ENCODE measurements around the gene LMOD2. TPM values are rescaled to one million over a fixed set of nuclear protein-coding genes. Genes with fewer than 3 reads are reported as not detected.
"Not testable (repeated sequence)": the region's sequence is repeated elsewhere in the genome, so short reads cannot be mapped to it uniquely, and the experiment has no call there.

Gene LMOD2
- total RNA-seq (2014; rRNA removed; shearing (Covaris generic)): not detected in 2 replicates

DNA sequence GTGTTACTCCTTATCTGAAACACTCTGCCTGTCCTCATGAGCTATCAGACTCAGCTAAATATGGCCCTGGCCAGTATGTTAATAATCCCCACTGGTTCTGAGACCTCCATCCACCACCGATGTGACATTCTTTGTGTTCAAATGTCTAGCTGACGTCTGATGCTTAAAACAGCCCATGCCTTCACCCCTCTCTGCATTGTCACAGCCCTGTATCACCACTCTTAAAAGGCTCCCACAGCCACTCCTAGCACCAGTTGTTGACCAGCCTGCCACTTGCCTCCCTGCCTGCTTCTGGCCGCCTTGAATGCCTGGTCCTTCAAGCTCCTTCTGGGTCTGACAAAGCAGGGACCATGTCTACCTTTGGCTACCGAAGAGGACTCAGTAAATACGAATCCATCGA, at the start of gene LMOD2:
Gene LMOD2, plus strand, starts transcription at position 253 of the 400 bp plus-strand sequence. Its CDS starts 98 bp downstream, at position 351.
- no peak for DNase-seq (ENCODE audit: low spot score)

DNA sequence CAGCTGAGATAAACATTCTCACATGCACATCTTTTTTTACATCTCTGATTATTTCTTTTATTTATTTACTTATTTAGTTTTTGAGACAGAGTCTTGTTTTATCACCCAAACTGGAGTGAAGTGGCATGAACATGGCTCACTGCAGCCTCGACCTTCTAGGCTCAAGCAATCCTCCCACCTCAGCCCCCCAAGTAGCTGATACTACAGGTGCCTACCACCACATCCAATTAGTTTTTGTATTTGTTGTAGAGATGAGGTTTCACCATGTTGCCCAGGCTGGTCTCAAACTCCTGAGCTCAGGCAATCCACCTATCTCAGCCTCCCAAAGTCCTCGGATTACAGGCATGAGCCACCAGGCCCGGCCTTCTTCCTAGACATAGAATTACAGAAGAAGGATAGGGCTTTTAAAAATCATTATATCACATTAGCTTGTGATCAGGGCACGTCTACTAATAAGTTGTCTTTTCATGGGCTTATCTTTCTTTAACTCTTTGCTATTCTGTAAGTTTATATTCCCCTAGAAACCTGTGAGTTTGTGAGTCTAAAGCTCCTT, 48.2 kb upstream of the LMOD2 start:
- DNase-seq (ENCODE audit: low spot score): no peak

GRCh38 chr7:123608991-123609882, 46.4 kb upstream of the LMOD2 start:
- no peak for DNase-seq (ENCODE audit: low spot score)

DNA sequence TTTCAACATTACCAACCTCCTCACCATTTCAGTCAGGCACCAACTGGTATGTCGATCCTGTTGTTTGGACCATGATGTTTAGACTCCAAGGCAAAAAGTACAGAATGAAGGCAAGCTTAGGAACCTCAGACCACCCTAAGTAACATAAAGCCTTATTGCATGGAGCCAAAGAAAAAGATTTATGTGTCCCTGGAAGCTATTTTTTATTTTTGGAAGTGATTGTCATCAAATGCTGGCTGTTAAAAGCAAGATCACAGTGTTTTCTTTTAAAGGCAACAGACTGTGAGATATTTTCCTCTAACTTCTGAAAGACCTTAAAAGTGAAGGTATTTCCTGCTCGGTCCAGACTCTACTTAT, 45.8 kb upstream of the LMOD2 start:
- no peak for DNase-seq (ENCODE audit: low spot score)

DNA sequence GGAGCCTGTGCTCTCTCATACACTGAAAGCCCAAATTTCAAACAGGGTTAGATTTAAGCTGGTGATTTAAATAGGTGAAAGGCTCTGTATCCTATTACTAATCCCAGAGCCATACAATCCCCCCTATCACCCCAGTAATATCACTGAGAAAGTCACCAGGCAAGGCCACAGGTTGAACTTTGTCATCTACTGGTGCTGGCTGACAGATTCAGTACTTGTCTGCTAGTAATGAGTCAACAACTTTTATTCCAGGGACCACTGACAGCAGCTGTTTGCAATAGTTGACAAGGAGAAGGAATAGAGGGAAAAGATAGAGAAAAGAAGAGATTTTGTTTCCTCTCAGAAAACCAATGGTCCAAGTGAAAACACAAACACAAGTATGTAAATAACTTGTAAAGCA, 43.6 kb upstream of the LMOD2 start:
- no peak for DNase-seq (ENCODE audit: low spot score)

DNA sequence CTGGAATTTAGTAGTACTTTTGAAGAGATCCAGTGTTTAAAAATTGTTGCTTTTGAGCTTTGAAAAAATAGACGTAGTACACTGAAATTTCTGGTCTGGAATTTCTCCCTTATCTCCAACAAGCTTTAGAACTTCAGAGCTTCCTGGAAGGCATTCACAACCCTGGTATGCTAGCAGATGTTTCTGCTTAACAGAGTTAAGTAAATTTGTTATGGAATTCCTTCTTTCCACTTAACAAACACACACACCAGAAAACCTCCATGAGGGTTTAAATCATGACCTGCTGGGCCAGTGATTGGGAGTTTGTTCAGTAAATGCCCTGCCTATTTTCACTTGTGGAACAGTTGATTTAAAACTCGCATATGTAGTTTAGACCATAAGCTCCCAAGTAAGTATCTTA, 40.3 kb upstream of the LMOD2 start:
- peak; percentile 22 for DNase-seq (ENCODE audit: low spot score)

DNA sequence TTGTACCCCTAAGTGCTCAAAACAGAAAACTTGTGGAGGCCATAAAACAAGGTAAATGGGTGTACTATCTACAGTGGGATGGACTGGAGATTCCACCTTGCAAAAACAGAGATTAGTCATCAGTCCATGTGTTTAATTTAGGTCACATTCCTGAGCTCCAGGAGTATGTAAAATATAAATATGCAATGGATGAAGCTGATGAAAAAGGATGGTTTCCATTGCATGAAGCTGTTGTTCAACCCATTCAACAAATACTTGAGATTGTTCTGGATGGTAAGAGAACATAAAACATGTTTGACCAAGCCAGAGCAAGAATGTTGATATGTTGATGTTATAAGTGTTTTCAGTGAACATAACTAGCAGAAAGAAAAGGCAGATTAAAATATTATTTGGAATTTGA, 39.4 kb upstream of the LMOD2 start:
- DNase-seq (ENCODE audit: low spot score): no peak

DNA sequence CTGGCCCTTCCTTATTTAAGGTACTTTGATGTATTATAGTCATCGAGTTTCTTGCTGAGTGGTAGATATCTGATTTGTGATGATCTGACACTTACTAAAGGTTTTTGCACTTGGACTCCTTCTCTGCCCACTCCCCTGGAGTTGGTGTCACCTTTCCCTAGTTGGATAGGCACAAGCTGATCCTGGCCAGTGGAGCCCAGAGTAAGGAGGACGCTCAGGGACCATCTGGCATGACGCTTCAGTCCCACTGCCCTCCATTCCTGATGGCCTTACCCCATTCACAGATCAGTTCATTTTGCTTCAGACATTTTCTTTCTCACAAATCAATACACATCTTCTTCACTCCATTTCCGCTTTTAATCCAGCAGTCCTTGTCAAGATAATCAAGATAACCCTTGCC, 34.0 kb upstream of the LMOD2 start:
- no peak for DNase-seq (ENCODE audit: low spot score)

DNA sequence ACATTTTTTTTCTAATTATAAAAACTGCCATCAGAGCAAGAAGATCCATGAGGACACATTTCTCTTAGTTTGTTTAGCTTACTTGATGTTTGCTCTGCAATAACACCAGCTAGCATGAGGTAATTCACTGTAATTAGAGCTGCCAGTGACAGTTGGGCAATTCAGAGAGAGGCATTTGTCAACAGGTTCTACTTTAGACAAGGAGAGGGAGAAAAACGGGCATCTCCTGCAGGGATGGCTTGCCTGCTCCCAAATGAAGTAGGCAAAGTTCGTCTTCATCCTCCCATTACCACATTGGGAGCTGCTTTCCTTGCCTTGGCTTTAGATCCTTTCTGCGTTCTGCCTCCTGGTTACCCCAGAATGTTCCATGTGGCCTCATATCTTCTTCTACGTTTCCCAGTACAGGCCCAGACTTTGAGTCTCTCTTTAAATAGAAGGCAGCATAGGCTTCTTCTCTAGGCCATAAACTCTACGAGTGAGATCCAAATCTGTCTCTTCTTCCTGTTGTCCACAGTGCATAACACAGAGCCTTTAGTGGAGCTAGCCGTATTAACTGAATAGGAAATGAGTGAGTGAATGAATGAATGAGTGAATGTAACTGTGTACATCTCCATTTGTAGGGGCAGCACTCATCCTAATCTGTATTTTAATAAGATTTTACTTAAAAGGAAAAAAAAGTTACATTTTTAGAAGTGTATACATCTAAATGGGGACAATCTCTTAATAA, 32.8 kb upstream of the LMOD2 start:
- DNase-seq (ENCODE audit: low spot score): peak; percentile 33

- DNase-seq (ENCODE audit: low spot score): peak; percentile 77
Measured at GRCh38 chr7:123624527-123625183, 31.0 kb upstream of the LMOD2 start.

DNA sequence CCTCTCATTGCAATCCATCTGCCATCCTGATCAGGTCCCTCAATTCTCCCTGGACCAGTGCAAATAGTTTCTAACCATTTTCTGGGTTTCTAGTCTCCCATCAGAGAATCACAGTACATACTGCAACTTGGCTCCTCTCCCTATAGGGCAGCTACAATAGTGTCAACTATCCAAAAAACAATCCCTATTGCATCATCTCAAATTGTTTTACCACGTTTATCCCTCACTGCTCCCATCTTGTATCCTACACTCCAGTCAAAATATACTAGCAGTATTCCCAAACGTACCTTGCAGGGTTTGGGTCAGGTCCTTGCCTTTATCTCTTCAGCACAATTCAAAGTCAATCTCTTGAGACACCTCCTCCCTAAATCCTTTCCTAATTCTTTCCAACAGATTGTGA, 30.4 kb upstream of the LMOD2 start:
- no peak for DNase-seq (ENCODE audit: low spot score)

- DNase-seq (ENCODE audit: low spot score): no peak
Measured at GRCh38 chr7:123627851-123628250, 27.8 kb upstream of the LMOD2 start.

DNA sequence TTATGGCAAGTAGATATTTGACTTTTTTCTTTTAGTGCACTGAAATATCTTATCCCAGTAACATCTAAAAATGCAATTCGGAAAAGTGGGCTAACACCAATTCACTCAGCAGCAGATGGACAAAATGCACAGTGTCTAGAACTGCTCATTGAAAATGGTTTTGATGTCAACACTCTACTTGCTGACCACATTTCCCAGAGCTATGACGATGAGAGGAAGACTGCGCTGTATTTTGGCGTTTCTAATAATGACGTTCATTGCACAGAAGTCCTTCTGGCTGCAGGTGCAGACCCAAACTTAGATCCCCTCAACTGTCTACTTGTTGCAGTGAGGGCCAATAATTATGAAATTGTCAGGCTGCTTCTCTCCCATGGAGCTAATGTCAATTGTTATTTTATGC, 26.8 kb upstream of the LMOD2 start:
- DNase-seq (ENCODE audit: low spot score): no peak

- DNase-seq (ENCODE audit: low spot score): no peak
Measured at GRCh38 chr7:123629281-123629680, 26.4 kb upstream of the LMOD2 start.

GRCh38 chr7:123632808-123633207, 22.9 kb upstream of the LMOD2 start:
- DNase-seq (ENCODE audit: low spot score): no peak

DNA sequence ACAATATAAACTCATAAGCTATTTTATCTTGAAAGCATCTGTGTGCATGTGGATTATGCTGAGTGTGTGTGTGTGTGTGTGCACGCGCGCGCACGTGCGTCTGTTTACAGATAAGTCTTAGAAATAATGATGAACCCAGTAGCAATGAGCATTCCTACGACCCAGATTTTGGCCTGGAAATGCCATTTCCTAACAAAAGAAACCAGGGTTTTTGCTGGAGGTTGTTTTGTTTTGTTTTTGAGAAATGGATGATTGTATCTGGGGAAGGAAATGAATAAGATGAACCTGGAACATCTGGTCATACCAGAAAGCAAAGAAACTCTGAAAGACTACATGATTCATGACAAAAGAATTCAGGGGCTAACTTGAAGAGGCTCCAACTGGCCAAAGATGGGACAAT, 22.1 kb upstream of the LMOD2 start:
- no peak for DNase-seq (ENCODE audit: low spot score)

GRCh38 chr7:123634011-123634573, 21.6 kb upstream of the LMOD2 start:
- not testable (repeated sequence) for DNase-seq (ENCODE audit: low spot score)

DNA sequence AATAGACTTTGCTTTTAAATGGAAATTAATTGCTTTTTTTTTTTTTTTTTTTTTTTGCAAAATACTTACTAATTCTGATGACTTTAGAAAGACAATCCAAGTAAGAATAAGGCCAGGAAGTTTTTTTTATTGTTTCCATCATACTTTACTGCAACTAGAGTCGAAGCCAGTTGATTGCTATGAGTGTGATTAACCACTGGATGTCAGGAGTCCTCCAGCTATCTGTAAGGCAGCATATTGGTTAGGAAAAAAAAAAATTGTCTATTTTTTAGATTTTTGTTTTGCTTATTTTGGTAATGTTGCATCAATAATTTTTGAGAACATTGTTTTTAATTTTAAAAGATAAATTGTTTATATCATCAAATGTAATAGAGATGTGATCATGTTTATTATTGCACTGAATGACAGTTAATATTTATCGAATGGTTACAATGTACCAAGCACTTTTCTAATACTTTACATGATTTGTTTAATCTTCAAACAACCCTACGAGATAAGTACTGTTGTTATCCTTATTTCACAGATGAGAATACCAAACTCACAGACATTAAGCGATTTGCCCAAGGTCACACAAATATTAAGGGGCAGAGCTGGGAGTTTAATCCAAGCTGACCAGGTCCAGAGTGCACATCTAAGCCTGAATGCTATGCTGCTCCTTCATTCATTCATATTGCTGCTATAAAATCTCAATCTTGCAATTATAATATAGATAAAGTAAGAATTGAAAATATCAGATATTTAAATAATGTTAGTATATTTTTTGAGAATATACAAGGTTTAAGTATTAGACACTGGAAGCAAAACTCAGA, 19.9 kb upstream of the LMOD2 start:
- DNase-seq (ENCODE audit: low spot score): peak; percentile 30

DNA sequence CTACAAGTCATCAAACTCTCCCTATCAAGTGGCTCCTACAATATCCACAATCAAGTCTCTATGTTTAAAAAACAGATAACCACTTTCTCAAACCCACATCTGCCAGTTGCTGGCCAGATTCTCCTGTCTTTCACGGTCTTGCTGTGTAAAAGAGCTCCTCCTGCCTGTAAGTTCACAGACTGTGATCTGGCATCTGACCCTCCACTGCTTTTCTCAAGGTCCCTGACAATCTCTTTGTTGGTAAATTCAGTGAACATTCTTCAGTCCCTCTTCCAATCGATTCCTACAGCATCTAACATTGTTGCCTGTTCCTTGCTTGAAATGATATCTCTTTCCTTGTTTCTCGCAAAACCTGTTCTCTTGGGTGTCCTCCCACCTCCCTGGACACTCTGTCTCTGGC, 18.5 kb upstream of the LMOD2 start:
- DNase-seq (ENCODE audit: low spot score): no peak

GRCh38 chr7:123637878-123638277, 17.8 kb upstream of the LMOD2 start:
- DNase-seq (ENCODE audit: low spot score): no peak

GRCh38 chr7:123639631-123640030, 16.0 kb upstream of the LMOD2 start:
- DNase-seq (ENCODE audit: low spot score): no peak
